Natural killer cell treated with Interleukin-12 subunit alpha and Interleukin-12 subunit beta and Interleukin-15 and Interleukin-18, amount 100 ng/mL, for 72 hours (primary cell): ENCODE data around the gene GSTM3. TPM values are rescaled to one million over a fixed set of nuclear protein-coding genes. Genes with fewer than 3 reads are reported as not detected.

Experiments
- ATAC-seq, 2 donors: fragments of 150-1000 bp; cut with Tn5 transposase in 1 of 2; sonication (Bioruptor Pico), chemical (Tn5 transposase) in 1 of 2; 2 replicates each; pipeline ENCODE4 v1.10.0; 2021
- DNase-seq: peaks from one replicate; pipeline ENCODE4 v3.0.0; 2022; ENCODE audit warnings: low spot score
- H3K27ac Mint-ChIP-seq, 2 donors: 1 replicate in 1 of 2; 2 replicates in 1 of 2; pipeline ENCODE4 v1.8.0; 2022; ENCODE audit warnings: mixed read lengths in 2 of 2, mild to moderate bottlenecking in 1 of 2, moderate library complexity in 1 of 2
- H3K27me3 Mint-ChIP-seq, 2 donors: 1 replicate in 1 of 2; 2 replicates in 1 of 2; pipeline ENCODE4 v1.8.0; 2022; ENCODE audit warnings: mixed read lengths in 2 of 2
- H3K36me3 Mint-ChIP-seq: one replicate; pipeline ENCODE4 v1.8.0; 2022; ENCODE audit warnings: mixed read lengths
- H3K4me1 Mint-ChIP-seq, 2 donors: 1 replicate in 1 of 2; 2 replicates in 1 of 2; pipeline ENCODE4 v1.8.0; 2022; ENCODE audit warnings: low read depth in 2 of 2, mixed read lengths in 2 of 2, mild to moderate bottlenecking in 1 of 2
- H3K4me3 Mint-ChIP-seq: one replicate; pipeline ENCODE4 v1.8.0; 2022; ENCODE audit warnings: mixed read lengths
- H3K9me3 Mint-ChIP-seq: 2 replicates; pipeline ENCODE4 v1.8.0; 2022; ENCODE audit warnings: mixed read lengths
- total RNA-seq, 2 donors: library from RNA; stranded (reverse); gene quantifications; one replicate each; pipeline ENCODE4 v1.2.3, GENCODE V29; 2022

GSTM3 gene
- 1 to 10 TPM; 2.3 to 4.0 TPM for total RNA-seq

DNA sequence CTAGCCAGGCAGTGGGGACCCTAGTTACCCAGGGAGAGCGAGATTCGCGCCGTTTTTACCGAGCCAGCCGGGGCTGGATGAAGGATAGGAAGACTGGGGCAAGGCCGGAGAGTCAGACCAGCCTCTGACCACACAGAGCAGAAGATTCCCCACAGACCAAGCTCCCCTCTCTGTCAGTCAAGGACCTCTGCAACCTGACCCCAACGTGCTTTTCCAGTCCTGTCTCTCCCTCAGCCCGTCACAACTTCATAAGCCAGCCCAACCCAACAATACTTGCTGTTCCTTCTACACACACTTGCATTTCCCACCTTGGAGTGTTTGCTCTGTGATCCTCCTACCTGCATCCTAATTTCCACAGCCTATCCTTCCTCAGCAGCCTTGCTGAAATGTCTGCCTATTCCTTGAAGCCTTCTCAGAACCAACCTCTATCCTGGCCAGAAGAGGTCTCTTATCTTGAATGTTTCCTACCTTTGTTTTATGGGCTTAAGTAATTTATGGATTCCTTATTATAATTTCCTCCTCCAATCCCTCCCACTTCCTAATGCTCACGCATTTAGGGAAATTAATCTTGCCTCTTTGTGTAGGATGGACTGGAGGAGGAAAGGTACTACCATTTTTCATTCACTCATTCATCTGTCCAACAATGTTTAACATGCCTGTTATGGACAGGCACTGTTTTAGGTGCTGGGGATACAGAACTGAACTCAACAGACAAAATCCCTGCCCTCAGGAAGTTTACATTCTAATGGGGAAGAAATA is at the start of gene GSTM3:
TSS of gene GSTM3 (minus strand) at position 424 of the 759 bp plus-strand sequence. CDS start 751 bp downstream, outside the sequence.
- Mint-ChIP-seq H3K9me3 (no peaks in the 10 kb centered on the region), H3K27me3 (peaks cover 31 to 45% of the 10 kb centered on the region in 2 donors), H3K36me3 (no peaks in the 10 kb centered on the region), H3K27ac (no peak within 1 kb of the TSS), H3K4me1 (peaks cover 7 to 8% of the 10 kb centered on the region in 2 donors), H3K4me3 (peak within 1 kb of the TSS; percentile 73)
- ATAC-seq (no peak), DNase-seq (no peak)

DNA sequence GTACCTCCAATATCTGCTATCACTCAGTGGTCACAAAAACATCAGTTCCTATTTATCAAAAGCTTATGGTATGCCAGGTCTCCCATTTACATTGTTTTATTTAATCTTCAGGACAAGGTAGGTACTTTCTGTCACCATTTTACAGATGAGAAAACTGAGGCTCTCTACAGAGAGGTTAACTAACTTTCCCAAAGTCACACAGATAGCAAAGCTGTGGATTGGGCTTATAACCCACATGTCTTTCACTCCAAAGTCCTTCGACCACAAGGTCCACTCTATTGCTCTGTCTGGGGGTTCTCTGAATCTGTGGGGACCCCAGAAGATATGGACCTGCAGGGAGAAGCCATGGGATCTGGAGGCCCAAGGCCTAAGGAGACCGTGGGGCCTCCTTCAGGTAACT is 49.5 kb upstream of the GSTM3 start:
- ATAC-seq (no peak), DNase-seq (no peak)
- no peaks in the 10 kb centered on the region for H3K36me3 Mint-ChIP-seq
- no peaks in the 10 kb centered on the region for H3K9me3 Mint-ChIP-seq
- peak overlapping the region; percentile 79 to 87 for H3K27ac Mint-ChIP-seq
- H3K4me3 Mint-ChIP-seq, result peak overlapping the region; percentile 34
- peaks cover 63 to 74% of the 10 kb centered on the region in 2 donors for H3K4me1 Mint-ChIP-seq
- H3K27me3 Mint-ChIP-seq, result peaks cover 9 to 11% of the 10 kb centered on the region in 2 donors

DNA sequence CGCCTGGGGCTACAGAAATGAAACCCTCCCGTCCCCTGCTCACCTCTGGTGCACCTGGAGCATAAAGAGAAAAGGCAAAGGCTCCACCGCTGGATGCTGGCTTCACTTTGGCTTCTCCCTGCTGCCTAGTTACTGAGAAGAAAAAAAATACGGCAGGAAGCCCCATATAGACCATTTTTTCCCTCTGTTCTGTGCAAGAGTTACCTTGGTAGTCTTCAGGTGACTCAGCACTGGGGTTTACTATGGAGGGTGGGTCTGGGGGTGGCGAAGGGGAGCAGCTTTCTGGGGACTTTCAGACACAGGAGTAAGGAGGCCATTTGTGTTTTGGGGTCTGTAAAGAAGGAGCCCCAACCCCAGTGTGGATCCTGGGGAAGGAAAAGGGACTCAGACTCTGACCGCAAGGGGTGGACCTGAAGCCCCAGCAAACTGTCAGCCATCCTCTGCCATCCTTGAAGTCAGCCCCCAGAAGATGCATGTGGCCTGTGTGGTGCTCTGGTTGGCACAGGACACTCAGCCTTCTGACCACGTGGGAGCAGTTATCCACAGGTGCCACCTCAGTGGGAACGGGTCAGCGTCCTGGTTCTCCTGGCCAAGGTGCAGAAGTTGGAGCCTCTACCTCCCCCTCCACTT is 48.8 kb upstream of the GSTM3 start:
- Mint-ChIP-seq H3K27me3 (peaks cover 14 to 18% of the 10 kb centered on the region in 2 donors), H3K36me3 (no peaks in the 10 kb centered on the region), H3K27ac (peak overlapping the region; percentile 79 to 87), H3K4me1 (peaks cover 60 to 77% of the 10 kb centered on the region in 2 donors), H3K9me3 (no peaks in the 10 kb centered on the region), H3K4me3 (peak overlapping the region; percentile 64)
- DNase-seq (no peak), ATAC-seq (no peak)

DNA sequence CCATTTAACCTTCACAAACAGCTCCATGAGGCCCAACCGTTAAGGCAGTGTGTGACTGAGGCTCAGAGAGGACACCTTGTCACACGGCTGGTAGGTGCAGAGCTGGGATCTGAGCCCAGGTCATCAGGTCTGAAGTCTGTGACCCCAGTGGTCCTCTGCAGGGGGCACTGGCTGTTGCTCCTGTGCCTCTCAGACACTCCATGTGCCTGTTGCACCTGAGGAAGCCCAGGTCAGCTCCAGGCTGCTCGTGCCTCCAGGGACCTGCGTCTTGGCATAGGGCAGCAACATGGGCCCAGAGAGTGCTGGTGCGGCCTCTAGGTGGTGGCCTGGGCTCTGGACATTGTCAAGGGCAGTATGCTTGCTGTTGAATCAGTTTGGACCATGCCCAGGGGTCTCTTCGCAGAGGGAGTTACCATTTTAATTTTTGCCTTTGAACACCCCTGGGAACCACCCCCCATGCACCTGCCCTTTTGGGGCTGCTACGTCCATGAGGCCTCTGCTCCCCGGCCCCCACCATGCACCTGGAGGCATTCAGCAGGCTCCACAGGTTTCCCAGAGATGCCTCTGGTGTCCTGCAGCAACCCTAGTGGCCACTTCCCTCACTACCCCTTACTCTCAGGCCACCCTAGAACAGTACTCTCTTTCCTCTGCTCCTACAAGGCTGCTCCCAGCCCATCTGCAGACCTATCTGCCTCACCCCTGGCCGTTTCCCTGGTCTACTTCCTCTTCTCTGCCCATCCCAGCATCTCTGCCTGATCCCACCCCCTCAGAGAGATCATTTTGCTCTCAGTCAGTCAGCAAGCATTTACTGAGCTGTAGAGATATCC is 48.1 kb upstream of the GSTM3 start:
- no peaks in the 10 kb centered on the region for H3K36me3 Mint-ChIP-seq
- H3K4me1 Mint-ChIP-seq, result peaks cover 54 to 70% of the 10 kb centered on the region in 2 donors
- H3K27ac Mint-ChIP-seq, result peak overlapping the region; percentile 48 to 87
- ATAC-seq (no peak), DNase-seq (no peak)
- peak overlapping the region; percentile 64 for H3K4me3 Mint-ChIP-seq
- no peaks in the 10 kb centered on the region for H3K9me3 Mint-ChIP-seq
- peaks cover 10 to 20% of the 10 kb centered on the region in 2 donors for H3K27me3 Mint-ChIP-seq

DNA sequence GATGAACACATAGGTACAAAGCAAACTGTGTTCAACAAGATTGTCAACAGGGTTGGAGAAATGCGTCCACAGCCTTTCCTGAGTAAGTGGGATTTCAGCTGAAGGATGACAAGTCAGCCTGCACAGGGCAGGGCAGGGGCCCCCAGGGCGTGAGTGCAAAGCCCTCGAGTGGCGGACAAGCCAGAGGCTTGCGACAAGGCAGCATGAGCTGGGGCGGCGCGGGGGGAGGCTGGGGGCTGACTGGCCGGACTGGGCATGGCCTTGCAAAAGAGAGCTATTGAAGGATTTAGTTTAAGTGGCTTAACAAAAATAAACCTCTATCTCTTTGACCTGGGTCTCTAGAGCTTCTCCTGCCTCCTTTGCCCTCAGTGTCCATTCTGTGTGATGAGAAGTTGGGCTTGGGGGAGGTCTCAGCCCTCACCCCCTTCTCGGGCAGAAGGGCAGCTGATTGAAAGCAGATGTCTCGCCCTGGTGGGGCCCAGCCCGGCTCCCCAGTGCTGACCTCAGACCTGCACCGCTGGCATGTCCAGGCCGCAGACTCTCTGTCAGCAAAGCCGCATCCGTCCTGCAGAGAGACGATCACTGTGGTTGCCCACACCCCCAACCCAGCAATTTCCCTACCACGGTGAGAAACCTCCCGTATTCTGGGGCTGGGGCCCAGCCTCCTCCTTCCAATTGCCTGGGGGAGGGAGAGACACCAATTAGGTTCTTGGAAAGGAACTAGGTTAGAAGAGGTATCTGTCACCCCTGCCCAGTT is 47.2 kb upstream of the GSTM3 start:
- H3K9me3 Mint-ChIP-seq, result no peaks in the 10 kb centered on the region
- peak; percentile 84 to 85 for ATAC-seq
- H3K4me1 Mint-ChIP-seq, result peaks cover 45 to 61% of the 10 kb centered on the region in 2 donors
- peak overlapping the region in 1 of 2 donors; percentile 87 for H3K27ac Mint-ChIP-seq
- H3K27me3 Mint-ChIP-seq, result peaks cover 10 to 20% of the 10 kb centered on the region in 2 donors
- H3K36me3 Mint-ChIP-seq, result no peaks in the 10 kb centered on the region
- DNase-seq, result peak; percentile 86
- peak overlapping the region; percentile 63 for H3K4me3 Mint-ChIP-seq

DNA sequence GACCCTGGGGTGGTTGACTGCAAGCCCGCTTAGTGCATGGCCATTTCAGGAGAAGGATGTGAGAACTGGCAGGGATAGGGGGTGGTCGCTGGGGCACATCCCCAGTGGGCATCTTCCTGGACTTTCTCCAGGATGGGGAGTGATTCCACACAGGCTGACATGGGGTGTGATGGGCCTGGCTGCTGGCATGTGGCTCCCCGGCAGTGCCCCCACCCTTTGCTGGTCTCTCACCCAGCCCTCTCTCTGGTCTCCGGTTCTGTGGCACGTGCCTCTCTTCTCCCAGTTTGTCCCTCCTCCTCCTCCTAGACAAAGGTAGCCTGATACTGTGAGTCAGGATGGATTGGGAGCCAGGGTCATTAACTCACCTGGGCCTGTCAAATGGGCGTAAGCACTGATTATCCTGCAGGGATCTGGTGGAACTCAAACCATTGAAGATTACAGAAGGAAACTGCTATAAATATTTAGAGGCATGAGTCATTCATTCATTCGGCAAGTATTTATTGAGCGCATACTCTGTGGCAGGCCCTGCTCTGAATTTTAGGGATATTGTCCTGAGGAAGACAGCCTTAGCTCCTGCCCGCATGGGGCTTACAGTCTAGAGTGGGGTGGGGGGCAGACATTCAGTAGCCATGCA is 46.5 kb upstream of the GSTM3 start:
- no peaks in the 10 kb centered on the region for H3K9me3 Mint-ChIP-seq
- peak overlapping the region in 1 of 2 donors; percentile 55 for H3K27ac Mint-ChIP-seq
- H3K36me3 Mint-ChIP-seq, result no peaks in the 10 kb centered on the region
- DNase-seq (no peak), ATAC-seq (no peak)
- H3K27me3 Mint-ChIP-seq, result peaks cover 10 to 20% of the 10 kb centered on the region in 2 donors
- peaks cover 43 to 61% of the 10 kb centered on the region in 2 donors for H3K4me1 Mint-ChIP-seq
- peak overlapping the region; percentile 63 for H3K4me3 Mint-ChIP-seq

DNA sequence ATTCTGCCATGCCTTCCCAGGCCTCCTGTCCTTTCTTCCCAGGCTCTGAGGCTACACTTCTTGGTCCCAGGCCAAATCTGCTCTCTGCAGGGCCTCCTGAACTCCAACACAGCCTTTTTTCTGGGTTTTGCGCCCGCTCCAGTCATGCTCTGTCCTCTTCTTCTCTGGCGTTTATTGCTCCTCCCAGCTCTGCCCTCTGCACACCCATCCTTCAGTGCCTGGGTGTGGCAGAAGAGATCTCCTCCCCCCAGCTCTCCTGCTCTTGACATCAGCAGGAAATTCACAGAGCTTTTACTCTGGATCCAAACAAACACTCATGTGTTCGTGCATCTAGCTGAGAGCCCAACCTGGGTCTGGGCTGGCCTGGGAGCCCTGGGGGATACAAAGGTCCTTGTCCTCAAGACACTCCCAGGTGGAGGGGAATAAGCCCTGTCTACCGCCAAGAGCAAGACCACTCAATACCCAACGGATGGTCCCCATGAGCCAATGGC is 45.7 kb upstream of the GSTM3 start:
- peaks cover 41 to 61% of the 10 kb centered on the region in 2 donors for H3K4me1 Mint-ChIP-seq
- DNase-seq (no peak), ATAC-seq (no peak)
- peaks cover 10 to 20% of the 10 kb centered on the region in 2 donors for H3K27me3 Mint-ChIP-seq
- H3K27ac Mint-ChIP-seq, result peak overlapping the region in 1 of 2 donors; percentile 55
- no peaks in the 10 kb centered on the region for H3K9me3 Mint-ChIP-seq
- no peak overlapping the region for H3K4me3 Mint-ChIP-seq
- H3K36me3 Mint-ChIP-seq, result no peaks in the 10 kb centered on the region

DNA sequence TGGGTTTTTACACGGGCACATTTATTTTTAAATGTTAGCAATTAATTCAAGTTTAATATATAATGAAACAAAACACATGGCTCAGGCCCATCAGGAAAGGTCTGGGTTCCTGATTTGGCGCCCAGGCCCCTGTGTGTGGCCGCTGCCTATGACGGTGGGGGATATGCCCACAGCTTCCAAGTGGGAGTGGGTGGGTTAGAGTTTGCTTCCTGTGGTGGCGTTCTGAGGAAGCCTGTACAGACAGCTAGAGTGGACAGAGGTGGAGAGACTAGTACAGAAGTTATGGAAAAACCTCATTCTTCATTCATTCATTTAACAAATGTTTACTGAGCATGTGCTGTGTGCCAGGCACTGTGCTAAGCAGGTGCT is 45.3 kb upstream of the GSTM3 start:
- Mint-ChIP-seq H3K4me3 (no peak overlapping the region), H3K27ac (no peak overlapping the region), H3K27me3 (peaks cover 10 to 20% of the 10 kb centered on the region in 2 donors), H3K36me3 (peaks cover under 1% of the 10 kb centered on the region), H3K4me1 (peaks cover 36 to 56% of the 10 kb centered on the region in 2 donors), H3K9me3 (no peaks in the 10 kb centered on the region)
- DNase-seq, result no peak
- no peak for ATAC-seq

DNA sequence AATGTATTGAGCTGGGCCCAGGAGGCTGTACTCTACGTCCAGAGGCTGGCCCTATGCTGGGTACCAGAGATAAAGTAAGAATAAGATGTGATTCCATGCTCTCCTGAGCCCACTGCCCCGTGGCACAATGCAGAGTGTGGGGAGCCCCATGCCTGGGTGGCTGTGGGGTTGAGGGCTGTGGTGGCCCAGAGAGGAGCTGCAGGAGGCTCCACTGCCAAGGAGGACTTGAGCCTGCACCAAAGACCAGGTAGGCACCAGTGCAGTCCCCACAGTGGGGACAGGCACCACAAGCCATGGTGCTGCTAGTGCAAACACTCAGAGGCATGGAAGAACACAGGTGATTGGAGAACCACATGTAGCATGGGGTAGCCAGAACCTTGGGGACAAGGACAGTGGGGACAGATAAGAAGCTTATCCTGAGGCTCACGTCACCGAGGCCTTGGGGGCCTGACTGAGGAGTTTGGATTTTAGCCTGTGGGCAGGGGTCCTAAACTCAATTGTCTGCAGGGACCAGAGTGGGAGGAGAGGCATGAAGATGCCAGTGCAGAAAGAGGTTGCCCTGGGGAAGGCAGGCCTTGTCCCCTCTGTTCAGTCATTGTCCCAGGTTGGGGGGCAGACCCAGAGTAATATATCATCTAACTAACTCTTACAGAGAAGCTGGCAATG is 44.7 kb upstream of the GSTM3 start:
- Mint-ChIP-seq H3K9me3 (no peaks in the 10 kb centered on the region), H3K4me1 (peaks cover 31 to 51% of the 10 kb centered on the region in 2 donors), H3K4me3 (no peak overlapping the region), H3K36me3 (peaks cover 6% of the 10 kb centered on the region), H3K27ac (no peak overlapping the region), H3K27me3 (peaks cover 10 to 20% of the 10 kb centered on the region in 2 donors)
- no peak for DNase-seq
- no peak for ATAC-seq

DNA sequence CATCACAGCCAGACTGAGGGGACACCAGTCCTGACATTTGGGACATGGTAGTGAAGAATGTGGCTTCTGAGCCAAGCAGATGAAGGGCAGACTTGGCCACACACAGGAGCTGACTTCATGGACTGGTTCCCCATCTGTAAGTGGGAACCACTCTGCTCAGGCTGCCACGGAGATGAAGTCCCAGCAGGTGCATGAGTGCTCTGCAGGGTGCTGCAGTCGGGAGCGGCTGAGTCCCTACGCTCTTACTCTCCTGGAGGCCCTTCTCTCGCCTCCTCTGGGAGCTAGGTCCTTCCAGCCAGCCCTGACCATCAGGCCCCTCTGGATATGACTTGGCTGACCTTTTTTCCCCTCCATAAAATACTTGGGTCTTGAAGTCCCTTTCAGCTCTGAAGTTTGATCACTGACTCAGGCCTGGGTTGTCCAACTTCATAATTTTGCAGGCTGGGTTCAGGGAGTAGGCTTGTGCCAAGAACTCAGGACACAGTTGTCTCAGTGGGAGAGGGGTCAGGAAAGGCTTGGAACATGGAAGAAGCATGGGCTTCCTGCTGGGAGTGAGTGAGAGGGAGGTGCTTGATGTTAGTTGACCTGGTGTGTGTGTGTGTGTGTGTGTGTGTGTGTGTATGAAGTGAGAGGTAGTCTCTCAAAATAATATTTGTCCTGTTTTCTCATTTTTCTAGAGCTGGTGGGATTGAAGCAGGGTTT is 43.9 kb upstream of the GSTM3 start:
- peaks cover 13 to 20% of the 10 kb centered on the region in 2 donors for H3K27me3 Mint-ChIP-seq
- H3K36me3 Mint-ChIP-seq, result peaks cover 8% of the 10 kb centered on the region
- no peaks in the 10 kb centered on the region for H3K9me3 Mint-ChIP-seq
- peak overlapping the region in 1 of 2 donors; percentile 38 for H3K27ac Mint-ChIP-seq
- peak; percentile 54 for DNase-seq
- no peak overlapping the region for H3K4me3 Mint-ChIP-seq
- H3K4me1 Mint-ChIP-seq, result peaks cover 26 to 42% of the 10 kb centered on the region in 2 donors
- ATAC-seq, result no peak

DNA sequence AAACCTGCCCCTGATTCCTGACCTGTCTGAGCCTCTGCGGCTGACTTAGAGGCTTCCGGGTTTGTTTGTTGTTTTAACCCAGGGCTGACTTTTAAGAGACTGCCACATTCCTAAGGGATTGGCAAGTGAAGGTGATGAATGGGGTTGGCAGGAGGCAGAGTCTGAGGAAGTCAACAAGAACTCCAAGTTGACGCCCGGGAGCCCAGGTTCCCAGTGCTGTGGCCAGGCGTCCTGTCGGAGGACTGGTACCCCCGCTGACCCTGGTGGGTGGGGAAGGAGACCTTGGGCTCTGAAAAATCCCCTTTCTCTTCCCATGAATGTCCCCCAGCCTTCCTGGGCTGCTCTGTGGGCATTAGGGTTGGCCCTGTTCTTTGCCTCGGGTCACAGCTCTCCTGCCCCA is 42.6 kb upstream of the GSTM3 start:
- ATAC-seq (no peak), DNase-seq (peak; percentile 53)
- peaks cover 13 to 20% of the 10 kb centered on the region in 2 donors for H3K27me3 Mint-ChIP-seq
- peaks cover 18 to 30% of the 10 kb centered on the region in 2 donors for H3K4me1 Mint-ChIP-seq
- peaks cover 8% of the 10 kb centered on the region for H3K36me3 Mint-ChIP-seq
- H3K4me3 Mint-ChIP-seq, result no peak overlapping the region
- H3K27ac Mint-ChIP-seq, result no peak overlapping the region
- no peaks in the 10 kb centered on the region for H3K9me3 Mint-ChIP-seq

DNA sequence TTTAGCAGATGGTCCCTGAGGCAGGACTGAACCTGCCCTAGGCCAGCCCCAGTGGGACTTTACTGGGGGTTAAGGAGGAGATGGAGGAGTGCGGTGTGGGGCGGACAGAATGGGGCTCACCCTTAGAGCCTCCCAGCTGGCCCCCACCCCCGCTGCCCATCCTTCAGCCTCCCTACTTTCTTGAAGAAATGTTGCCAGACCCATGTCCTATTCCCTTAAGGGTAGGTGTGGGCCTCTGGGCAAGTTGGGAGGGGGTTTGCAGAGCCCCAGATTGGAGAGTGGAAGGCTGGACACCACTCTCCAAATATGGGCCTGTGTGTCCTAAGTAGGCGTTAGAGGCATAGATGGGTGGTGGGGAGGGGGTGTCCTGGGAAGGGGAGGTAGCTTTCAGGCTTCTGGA is 42.1 kb upstream of the GSTM3 start:
- peaks cover 14 to 25% of the 10 kb centered on the region in 2 donors for H3K4me1 Mint-ChIP-seq
- no peak for ATAC-seq
- no peaks in the 10 kb centered on the region for H3K9me3 Mint-ChIP-seq
- peak; percentile 44 for DNase-seq
- H3K4me3 Mint-ChIP-seq, result no peak overlapping the region
- H3K27me3 Mint-ChIP-seq, result peaks cover 13 to 20% of the 10 kb centered on the region in 2 donors
- peaks cover 8% of the 10 kb centered on the region for H3K36me3 Mint-ChIP-seq
- H3K27ac Mint-ChIP-seq, result peak overlapping the region in 1 of 2 donors; percentile 20
